AML-193 (cell line): ENCODE data around the gene TMEM132D.
"Not testable (repeated sequence)": the region's sequence is repeated elsewhere in the genome, so short reads cannot be mapped to it uniquely, and the experiment has no call there.

Source experiments
- DNase-seq, 2 experiments: peaks; one replicate each; lab custom pipeline; 2025; lab: John Stamatoyannopoulos, UW

The TMEM132D gene

DNA sequence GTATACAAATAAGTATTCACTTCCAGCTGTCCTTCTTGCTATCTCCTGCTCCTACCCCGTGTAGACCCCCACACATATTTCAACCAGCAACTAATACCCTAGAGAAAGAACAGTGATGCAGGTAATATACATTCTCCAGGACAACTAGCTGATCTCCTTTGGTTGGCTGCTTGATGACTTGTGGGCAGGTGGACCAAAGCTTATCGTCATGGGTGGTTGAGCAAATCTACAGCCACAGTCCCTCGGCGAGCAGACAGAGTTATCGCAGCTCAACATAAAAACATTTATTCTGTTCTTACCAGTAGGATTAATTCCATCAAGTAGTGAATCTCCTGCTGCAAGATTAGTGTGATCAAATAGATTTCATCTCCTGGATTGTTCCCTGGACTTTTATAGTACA lies 314.3 kb downstream of the TMEM132D start:
- no peak for DNase-seq

DNA sequence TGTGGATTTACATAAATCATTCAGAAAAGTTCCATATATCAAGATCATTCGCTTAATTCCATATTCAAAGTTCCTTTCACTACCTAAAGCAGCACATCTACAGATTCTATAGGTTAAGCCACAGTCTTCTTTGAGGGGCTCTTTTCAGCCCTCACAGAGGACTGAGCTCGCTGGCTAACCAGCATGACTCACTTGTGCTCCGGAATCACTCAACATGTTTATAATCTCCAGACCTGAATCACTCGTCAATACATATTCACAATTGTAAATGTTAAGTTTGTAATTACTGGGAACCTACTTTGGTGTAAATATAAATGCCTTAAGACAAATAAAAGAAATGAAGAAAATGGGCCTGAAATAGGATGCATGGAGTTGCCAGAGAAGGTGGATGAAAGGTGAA lies 315.7 kb downstream of the TMEM132D start:
- DNase-seq, result no peak

- no peak for DNase-seq
Observed at GRCh38 chr12:129585296-129585695, 318.5 kb downstream of the TMEM132D start.

GRCh38 chr12:129579879-129580278 lies 323.9 kb downstream of the TMEM132D start:
- DNase-seq, result no peak

DNA sequence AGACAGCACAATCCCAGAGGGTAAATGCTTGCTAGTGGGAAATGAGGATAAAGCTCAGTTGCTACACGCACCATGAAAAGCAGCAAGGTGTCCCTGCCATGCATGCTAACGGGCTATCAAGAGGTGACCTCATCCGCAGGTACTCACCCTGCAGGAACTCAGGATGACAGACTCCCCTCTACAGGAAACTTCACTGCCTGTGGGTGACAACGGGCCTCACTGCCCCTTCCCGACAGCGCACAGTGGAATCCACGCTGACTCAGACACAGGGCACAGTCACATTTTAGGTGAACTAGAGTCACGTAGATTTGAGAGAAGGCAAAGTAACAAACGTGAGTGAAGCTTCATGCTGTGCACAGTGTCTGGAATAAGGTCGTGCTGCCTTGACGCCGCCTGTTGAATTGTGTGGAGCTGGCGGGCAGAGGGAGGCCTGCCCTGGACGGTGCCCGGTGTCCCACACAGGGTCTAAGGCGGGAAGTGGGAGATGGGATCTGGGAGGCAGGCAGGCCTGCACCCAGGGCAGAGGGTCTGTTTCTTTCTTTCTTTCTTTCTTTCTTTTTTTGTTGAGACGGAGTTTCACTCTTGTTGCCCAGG lies 331.8 kb downstream of the TMEM132D start:
- DNase-seq, result no peak

DNA sequence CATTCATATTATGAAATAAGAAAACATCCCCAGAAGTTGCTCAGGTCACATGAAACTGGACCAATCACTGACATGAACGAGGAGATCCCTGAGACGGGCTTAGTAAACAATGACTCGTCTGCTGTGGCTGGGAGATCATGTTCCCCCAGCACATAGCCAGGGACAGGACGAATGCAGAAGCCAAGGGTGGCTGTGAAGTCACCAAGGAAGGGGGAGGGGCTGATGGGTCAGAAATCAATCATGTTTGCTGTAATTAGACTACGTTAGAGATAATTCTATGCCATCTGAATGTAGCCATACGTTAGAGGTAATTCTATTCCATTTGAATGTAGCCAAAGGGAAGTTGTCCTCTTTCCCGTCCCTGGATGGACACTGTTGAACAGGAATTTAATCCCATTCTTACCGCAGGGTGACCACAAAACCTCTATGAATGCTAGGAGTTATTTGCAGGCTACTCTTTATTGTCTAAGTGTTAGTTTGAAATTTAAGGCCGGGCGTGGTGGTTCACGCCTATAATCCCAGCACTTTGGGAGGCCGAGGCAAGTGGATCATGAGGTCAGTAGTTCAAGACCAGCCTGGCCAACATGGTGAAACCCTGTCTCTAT lies 332.9 kb downstream of the TMEM132D start:
- no peak for DNase-seq

GRCh38 chr12:129566800-129567199 lies 337.0 kb downstream of the TMEM132D start:
- no peak for DNase-seq

- no peak for DNase-seq
Observed at GRCh38 chr12:129564768-129565167, 339.1 kb downstream of the TMEM132D start.

DNA sequence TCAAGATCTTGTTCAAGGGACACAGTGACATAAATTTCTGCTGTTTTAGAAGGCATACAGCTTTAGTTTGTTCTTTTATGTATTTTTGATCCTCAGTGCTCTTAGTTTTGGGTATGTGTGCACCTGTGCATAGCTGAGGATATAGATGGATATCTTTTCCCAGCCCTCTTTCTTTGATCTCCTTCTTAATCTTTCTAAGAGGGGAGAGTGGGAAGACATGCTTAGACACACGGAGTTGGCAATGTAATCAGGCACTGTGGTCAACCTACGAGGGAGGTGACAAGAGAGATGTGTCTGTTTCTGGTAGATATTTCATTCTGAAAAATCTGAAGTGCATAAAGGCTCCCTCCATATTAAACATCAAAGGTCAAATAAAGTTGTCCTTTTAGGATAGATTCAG lies 340.6 kb downstream of the TMEM132D start:
- no peak for DNase-seq

DNA sequence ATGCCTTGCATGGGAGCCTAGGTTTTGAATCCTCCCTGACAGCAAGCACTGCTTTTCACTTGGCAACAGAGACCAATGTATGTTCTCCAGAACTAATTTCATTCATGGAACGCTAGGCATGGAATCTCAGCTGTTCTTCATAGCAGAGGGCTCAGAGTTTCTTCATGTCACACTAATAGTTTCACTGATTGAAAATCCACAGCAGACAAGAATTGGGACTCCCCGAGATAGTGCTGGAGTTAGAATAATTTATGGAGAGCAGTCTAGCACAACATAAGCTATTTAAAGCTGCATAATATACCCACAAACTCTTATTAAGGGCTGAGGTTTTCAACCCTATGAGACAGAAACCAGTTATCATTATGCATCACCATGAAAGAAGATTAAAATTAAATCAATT lies 342.5 kb downstream of the TMEM132D start:
- DNase-seq, result no peak

- DNase-seq, result no peak
Observed at GRCh38 chr12:129559776-129560175, 344.0 kb downstream of the TMEM132D start.

- DNase-seq, result no peak
Observed at GRCh38 chr12:129558036-129558435, 345.8 kb downstream of the TMEM132D start.

DNA sequence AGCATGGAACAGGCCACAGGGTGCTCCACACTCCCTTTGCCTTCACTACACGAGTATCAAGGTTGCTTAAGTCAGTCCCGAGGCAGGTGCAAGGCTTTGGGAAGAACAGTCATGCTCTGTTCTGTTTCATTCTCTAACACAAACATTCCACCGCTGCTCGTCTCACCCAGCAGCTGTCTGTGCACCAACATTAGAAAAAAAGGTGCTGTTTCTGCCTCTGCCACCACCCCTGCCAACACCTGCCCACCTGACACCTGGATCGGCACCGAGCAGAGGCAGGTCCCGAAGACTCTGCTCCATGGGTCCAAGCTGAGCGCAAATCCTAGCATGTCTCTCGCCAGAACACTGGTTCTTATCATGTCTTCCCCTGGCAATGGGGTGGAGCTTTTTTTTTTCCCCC lies 347.7 kb downstream of the TMEM132D start:
- DNase-seq, result no peak

- no peak for DNase-seq
Observed at GRCh38 chr12:129552996-129553750, 350.7 kb downstream of the TMEM132D start.

DNA sequence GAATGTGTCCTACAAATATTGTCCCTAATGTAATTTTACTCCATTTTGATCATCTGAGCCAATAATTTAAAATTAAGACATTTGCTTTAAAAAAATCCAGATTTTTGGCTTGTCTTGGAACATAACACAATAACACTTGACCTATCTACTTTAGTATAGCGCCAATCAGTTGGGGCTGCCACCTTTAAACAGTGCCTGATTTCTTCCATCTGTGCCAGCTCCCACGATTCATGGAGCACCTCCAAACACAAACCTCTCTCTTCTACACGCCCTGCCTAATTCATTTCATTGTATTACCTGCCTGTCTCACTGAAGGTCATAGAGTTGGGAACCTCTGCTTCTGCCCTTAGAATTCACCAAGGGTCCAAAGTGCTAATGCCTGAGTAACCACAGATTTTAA lies 352.4 kb downstream of the TMEM132D start:
- DNase-seq, result no peak

DNA sequence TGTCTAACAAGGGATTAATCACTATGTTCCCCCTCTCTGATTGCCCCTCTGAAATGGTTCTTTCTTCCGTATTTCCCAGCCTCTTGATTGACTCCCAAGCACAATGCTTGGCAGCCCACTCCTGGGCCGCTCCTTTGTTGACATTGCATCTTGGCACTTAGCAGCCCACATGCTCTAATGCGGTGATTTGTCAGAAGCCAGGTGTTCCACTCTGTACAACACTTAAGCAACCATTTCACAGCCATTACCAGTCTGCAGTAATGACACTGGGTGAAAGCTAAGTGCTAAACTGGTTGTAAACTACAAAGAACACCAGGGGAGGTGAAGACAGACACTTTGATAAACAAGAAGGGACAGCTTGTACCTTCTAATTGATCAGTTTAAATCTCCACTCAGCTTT lies 353.5 kb downstream of the TMEM132D start:
- no peak for DNase-seq

GRCh38 chr12:129549656-129550055 lies 354.2 kb downstream of the TMEM132D start:
- DNase-seq, result no peak

DNA sequence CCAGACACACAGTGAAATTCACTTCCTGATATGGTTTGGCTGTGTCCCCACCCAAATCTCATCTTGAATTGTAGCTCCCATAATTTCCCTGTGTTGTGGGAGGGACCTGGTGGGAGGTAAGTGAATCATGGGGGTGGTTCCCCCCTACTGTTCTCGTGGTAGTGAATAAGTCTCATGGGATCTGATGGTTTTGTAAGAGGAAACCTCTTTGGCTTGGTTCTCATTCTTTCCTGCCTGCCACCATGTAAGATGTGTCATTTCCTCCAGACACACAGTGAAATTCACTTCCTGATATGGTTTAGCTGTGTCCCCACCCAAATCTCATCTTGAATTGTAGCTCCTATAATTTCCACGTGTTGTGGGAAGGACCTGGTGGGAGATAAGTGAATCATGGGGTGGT lies 354.8 kb downstream of the TMEM132D start:
- not testable (repeated sequence) for DNase-seq

- no peak for DNase-seq
Observed at GRCh38 chr12:129544716-129545115, 359.1 kb downstream of the TMEM132D start.

GRCh38 chr12:129540954-129541353 lies 362.9 kb downstream of the TMEM132D start:
- no peak for DNase-seq

GRCh38 chr12:129540249-129540648 lies 363.6 kb downstream of the TMEM132D start:
- no peak for DNase-seq

- DNase-seq, result not testable (repeated sequence)
Observed at GRCh38 chr12:129538724-129539335, 365.0 kb downstream of the TMEM132D start.

DNA sequence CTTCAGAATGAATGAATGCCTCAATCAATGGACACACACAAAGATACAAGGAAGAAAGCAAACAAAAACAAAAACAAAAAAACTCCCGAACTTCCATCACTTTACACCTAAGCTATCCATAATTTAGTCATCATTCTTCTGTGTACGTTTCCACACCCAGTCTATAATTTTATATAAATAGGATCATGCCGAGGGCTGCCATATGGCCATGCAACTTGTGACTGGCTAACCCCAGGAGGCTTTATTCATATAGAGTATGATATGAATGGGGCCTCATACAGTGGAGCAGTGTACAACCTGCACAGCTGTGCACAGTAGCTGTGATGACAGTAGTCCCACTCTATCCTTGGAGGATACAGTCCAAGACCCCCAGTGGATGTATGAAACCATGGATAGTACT lies 365.7 kb downstream of the TMEM132D start:
- no peak for DNase-seq
